Heart right ventricle (tissue), 16 donors: ENCODE measurements around the gene AMMECR1L. TPM values are rescaled to one million over a fixed set of nuclear protein-coding genes. Genes with fewer than 3 reads are reported as not detected.
A peak's percentile ranks its signal among the peaks of the same experiment; 100 is the strongest.

ENCODE experiments used
- ATAC-seq, 8 donors: fragments of 200-7000 bp; cut with Tn5 transposase; one replicate each; pipeline ENCODE4 v1.9.1; 2020; ENCODE audit warnings: mild to moderate bottlenecking in 8 of 8, moderate library complexity in 8 of 8, moderate number of reproducible peaks in 1 of 8
- DNase-seq, 2 donors: peaks; one replicate each; pipeline ENCODE4 v3.0.0-alpha.2; 2020
- H3K27ac ChIP-seq, 10 donors: fragments of 200-600 bp; sonication (generic) in 2 of 10; one replicate each; pipeline versions ENCODE4 v1.5.0 to v1.8.0; 2020 to 2022; ENCODE audit warnings: mild to moderate bottlenecking in 3 of 10
- H3K27me3 ChIP-seq, 7 donors: fragments of 200-600 bp; one replicate each; pipeline ENCODE4 v1.8.0; 2021 to 2022; ENCODE audit warnings: mild to moderate bottlenecking in 2 of 7
- H3K36me3 ChIP-seq, 9 donors: fragments of 200-600 bp; sonication (generic) in 1 of 9; one replicate each; pipeline versions ENCODE4 v1.5.0 to v1.8.0; 2020 to 2022; ENCODE audit warnings: mild to moderate bottlenecking in 2 of 9
- H3K4me1 ChIP-seq, 9 donors: fragments of 200-600 bp; sonication (generic) in 1 of 9; one replicate each; pipeline versions ENCODE4 v1.5.0 to v1.8.0; 2020 to 2022; ENCODE audit warnings: mild to moderate bottlenecking in 4 of 9
- H3K4me3 ChIP-seq, 10 donors: fragments of 200-600 bp; sonication (generic) in 2 of 10; one replicate each; pipeline versions ENCODE4 v1.5.0 to v1.8.0; 2020 to 2022; ENCODE audit warnings: mild to moderate bottlenecking in 7 of 10, moderate library complexity in 2 of 10
- H3K9me3 ChIP-seq, 11 donors: fragments of 200-600 bp in 10 of 11; sonication (generic) in 2 of 11; one replicate each; pipeline versions ENCODE4 v1.5.0 to v1.8.0; 2013 to 2022; ENCODE audit warnings: mild to moderate bottlenecking in 2 of 11, control low read depth in 1 of 11, moderate library complexity in 1 of 11
- CTCF ChIP-seq, 9 donors: fragments of 200-600 bp; sonication (generic) in 2 of 9; IDR thresholded peaks; one replicate each; pipeline versions ENCODE4 v1.5.0 to v1.8.0; 2021 to 2022; ENCODE audit warnings: antibody characterized with exemption in 9 of 9, mild to moderate bottlenecking in 5 of 9, moderate library complexity in 1 of 9
- WGBS, 2 donors: extraction: QIAGEN DNeasy Blood & Tissue Kit; methylation state at CpG; one replicate each; pipeline ENCODE4 v1.1.7; 2013; ENCODE audit warnings: inconsistent platforms in 1 of 2; 5-methylcytosine and 5-hydroxymethylcytosine counted together
- intact Hi-C, 10 donors: fragments of 100-400 bp; cut with DNase I; formaldehyde crosslinking; loops; one replicate each; pipeline versions ENCODE4 v1.11.1 to v1.14.2; 2022
- polyA plus RNA-seq, 2 donors: library from polyadenylated mRNA; stranded (reverse); fragments of 200-250 nt; gene quantifications; one replicate each; pipeline ENCODE4 v1.2.3, GENCODE V29; 2013
- total RNA-seq, 10 donors: library from RNA; stranded (reverse); fragmentation: NEBNext Ultra II Directional in 3 of 10; extraction: Animal tissue kit (Norgen Biotek cat#: 25700) in 3 of 10; gene quantifications; one replicate each; pipeline versions ENCODE4 v1.2.1 to v1.2.4, GENCODE V29; 2021 to 2023
- donor health status: Arrhythmogenic right ventricular cardiomyopathy.
- donor health status: ischemic (EF 13 %, LVEDD 7.1; RV severe dilation, severe dysfunction).
- donor health status: healthy with polysubstance abuse.
- donor health status: DM: no; HTN: yes; CAD: no.
- donor health status: DM: no; HTN: no; CAD: no.
- donor health status: ischemic (EF 25% LVEDD 6.9; RV normal size, moderate dysfunction).
- donor health status: ischemic (EF 25% LVEDD 5.7; RV mildly dilated, moderate dysfunction).
- donor health status: healthy.
- donor health status: DM: yes; HTN: yes; CAD: no.
- donor health status: Ischemic cardiomyopathy.
- donor health status: ischemic (EF 35%, LVEDD 5.7; RV mildly dilated, moderate dysfunction).
- donor health status: nonischemic (EF 11% LVEDD 7.7; RV severe dilation, severe dysfunction).
- donor health status: DM: yes; HTN: yes; CAD: no.
- donor health status: PGD.
- donor health status: ischemic (EF 29% LVEDD 5.4; RV normal size, mild dysfunction).
- donor health status: nonischemic (EF 23%, LVEDD 6.1; RV moderate dilation, normal function).

The AMMECR1L gene
- total and polyA plus RNA-seq, 12 donors = 6.6 to 13.2 (median 10.4) TPM

- ATAC-seq (no peak), DNase-seq (no peak)
- peaks cover 0 to 50% (median 4%) of the 10 kb centered on the region in 9 donors for H3K36me3 ChIP-seq
- no peak overlapping the region for H3K4me3 ChIP-seq
- intact Hi-C loops = no loop called here
- TF ChIP-seq CTCF (IDR thresholded peaks at IDR 0.05) = no peak
- WGBS, 2 donors = 90 to 93% methylated on average over 4 of the region's 4 CpGs
- no peaks in the 10 kb centered on the region for H3K9me3 ChIP-seq
- no peak overlapping the region for H3K27ac ChIP-seq
- H3K4me1 ChIP-seq = peaks cover 0 to 47% (median 26%) of the 10 kb centered on the region in 9 donors
- H3K27me3 ChIP-seq = no peaks in the 10 kb centered on the region
Observed at GRCh38 chr2:127853671-127854070, 32.1 kb downstream of the AMMECR1L start.

GRCh38 chr2:127852388-127852787 lies 33.4 kb downstream of the AMMECR1L start:
- DNase-seq (no peak), ATAC-seq (no peak)
- Histone ChIP-seq H3K27me3 (no peaks in the 10 kb centered on the region), H3K27ac (no peak overlapping the region), H3K9me3 (no peaks in the 10 kb centered on the region), H3K4me3 (no peak overlapping the region), H3K36me3 (peaks cover 0 to 63% (median 11%) of the 10 kb centered on the region in 9 donors), H3K4me1 (peaks cover 0 to 39% (median 25%) of the 10 kb centered on the region in 9 donors)
- intact Hi-C loops = no loop called here
- TF ChIP-seq CTCF (IDR thresholded peaks at IDR 0.05) = no peak
- 95 to 98% methylated on average over 8 of the region's 8 CpGs for WGBS, 2 donors

- WGBS, 2 donors = 90 to 91% methylated on average over 7 of the region's 7 CpGs
- Histone ChIP-seq H3K36me3 (peaks cover 0 to 91% (median 21%) of the 10 kb centered on the region in 9 donors), H3K4me3 (no peak overlapping the region), H3K27me3 (no peaks in the 10 kb centered on the region), H3K27ac (no peak overlapping the region), H3K9me3 (no peaks in the 10 kb centered on the region), H3K4me1 (no peaks in the 10 kb centered on the region)
- intact Hi-C loops = no loop called here
- DNase-seq (no peak), ATAC-seq (no peak)
- no peak for TF ChIP-seq CTCF (IDR thresholded peaks at IDR 0.05)
Observed at GRCh38 chr2:127847931-127848330, 37.8 kb downstream of the AMMECR1L start.

- H3K4me1 ChIP-seq = no peaks in the 10 kb centered on the region
- H3K4me3 ChIP-seq = no peak overlapping the region
- peaks cover 0 to 61% (median 21%) of the 10 kb centered on the region in 9 donors for H3K36me3 ChIP-seq
- peak overlapping the region in 1 of 10 donors; percentile 15 for H3K27ac ChIP-seq
- intact Hi-C loops = no loop called here
- H3K27me3 ChIP-seq = no peaks in the 10 kb centered on the region
- H3K9me3 ChIP-seq = no peaks in the 10 kb centered on the region
- 52 to 61% methylated on average over 4 of the region's 4 CpGs for WGBS, 2 donors
- peak in 7 of 8 donors; percentile 34 to 87 (median 70) for ATAC-seq
- peak; percentile 17 to 43 for DNase-seq
- no peak for TF ChIP-seq CTCF (IDR thresholded peaks at IDR 0.05)
Observed at GRCh38 chr2:127844973-127845372, 40.8 kb downstream of the AMMECR1L start.
